ENCODE data around the gene KLHL22.

- TF ChIP-seq, protein P1, sequence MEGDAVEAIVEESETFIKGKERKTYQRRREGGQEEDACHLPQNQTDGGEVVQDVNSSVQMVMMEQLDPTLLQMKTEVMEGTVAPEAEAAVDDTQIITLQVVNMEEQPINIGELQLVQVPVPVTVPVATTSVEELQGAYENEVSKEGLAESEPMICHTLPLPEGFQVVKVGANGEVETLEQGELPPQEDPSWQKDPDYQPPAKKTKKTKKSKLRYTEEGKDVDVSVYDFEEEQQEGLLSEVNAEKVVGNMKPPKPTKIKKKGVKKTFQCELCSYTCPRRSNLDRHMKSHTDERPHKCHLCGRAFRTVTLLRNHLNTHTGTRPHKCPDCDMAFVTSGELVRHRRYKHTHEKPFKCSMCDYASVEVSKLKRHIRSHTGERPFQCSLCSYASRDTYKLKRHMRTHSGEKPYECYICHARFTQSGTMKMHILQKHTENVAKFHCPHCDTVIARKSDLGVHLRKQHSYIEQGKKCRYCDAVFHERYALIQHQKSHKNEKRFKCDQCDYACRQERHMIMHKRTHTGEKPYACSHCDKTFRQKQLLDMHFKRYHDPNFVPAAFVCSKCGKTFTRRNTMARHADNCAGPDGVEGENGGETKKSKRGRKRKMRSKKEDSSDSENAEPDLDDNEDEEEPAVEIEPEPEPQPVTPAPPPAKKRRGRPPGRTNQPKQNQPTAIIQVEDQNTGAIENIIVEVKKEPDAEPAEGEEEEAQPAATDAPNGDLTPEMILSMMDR (IDR thresholded peaks at IDR 0.05 in 4 of 5, conservative IDR thresholded peaks at IDR 0.05 in 1 of 5) = no peak
- no peak for TF ChIP-seq POLR2A (IDR thresholded peaks at IDR 0.05)
Observed at GRCh38 chr22:20463324-20464095, 32.1 kb downstream of the KLHL22 start.

Measured in gastrocnemius medialis (tissue), 4 donors.